ENCODE results near the gene CYP27C1. TPM values are rescaled to one million over a fixed set of nuclear protein-coding genes. Genes with fewer than 3 reads are reported as not detected.

CYP27C1 gene
- total and polyA plus RNA-seq, 4 donors: 1.0 to 4.8 (median 2.3) TPM

GRCh38 chr2:127146071-127146725, 73.9 kb downstream of the CYP27C1 start:
- Histone ChIP-seq H3K9me3 (ENCODE audit: control insufficient read depth, insufficient read depth, low read length) (peaks cover 3% of the 10 kb centered on the region), H3K36me3 (ENCODE audit: control insufficient read depth, insufficient read depth, low read length) (no peaks in the 10 kb centered on the region), H3K4me3 (ENCODE audit: low read depth, low read length) (no peak overlapping the region), H3K27me3 (ENCODE audit: control insufficient read depth, insufficient read depth, low read length) (no peaks in the 10 kb centered on the region), H3K4me1 (ENCODE audit: control insufficient read depth, insufficient read depth, low read length) (peaks cover 22% of the 10 kb centered on the region), H3K27ac (ENCODE audit: low read depth, low read length) (no peak overlapping the region)
- WGBS (ENCODE audit: insufficient coverage): 95% methylated on average over 17 of the region's 18 CpGs
- no peak for DNase-seq (ENCODE audit: low read depth in 4 of 6, low spot score in 6 of 6)

- peaks cover 22% of the 10 kb centered on the region for H3K4me1 ChIP-seq (ENCODE audit: control insufficient read depth, insufficient read depth, low read length)
- no peaks in the 10 kb centered on the region for H3K27me3 ChIP-seq (ENCODE audit: control insufficient read depth, insufficient read depth, low read length)
- no peaks in the 10 kb centered on the region for H3K9me3 ChIP-seq (ENCODE audit: control insufficient read depth, insufficient read depth, low read length)
- DNase-seq (ENCODE audit: low read depth in 4 of 6, low spot score in 6 of 6): no peak
- no peak overlapping the region for H3K4me3 ChIP-seq (ENCODE audit: low read depth, low read length)
- 75% methylated on average over 1 of the region's 1 CpG for WGBS (ENCODE audit: insufficient coverage)
- H3K36me3 ChIP-seq (ENCODE audit: control insufficient read depth, insufficient read depth, low read length): no peaks in the 10 kb centered on the region
- no peak overlapping the region for H3K27ac ChIP-seq (ENCODE audit: low read depth, low read length)
Measured at GRCh38 chr2:127145280-127145895, 74.7 kb downstream of the CYP27C1 start.

- peak in 1 of 6 donors; percentile 26 for DNase-seq (ENCODE audit: low read depth in 4 of 6, low spot score in 6 of 6)
- 40% methylated on average over 3 of the region's 11 CpGs for WGBS (ENCODE audit: insufficient coverage)
- peaks cover 22% of the 10 kb centered on the region for H3K4me1 ChIP-seq (ENCODE audit: control insufficient read depth, insufficient read depth, low read length)
- no peaks in the 10 kb centered on the region for H3K27me3 ChIP-seq (ENCODE audit: control insufficient read depth, insufficient read depth, low read length)
- no peaks in the 10 kb centered on the region for H3K9me3 ChIP-seq (ENCODE audit: control insufficient read depth, insufficient read depth, low read length)
- no peaks in the 10 kb centered on the region for H3K36me3 ChIP-seq (ENCODE audit: control insufficient read depth, insufficient read depth, low read length)
- peak overlapping the region; percentile 57 for H3K27ac ChIP-seq (ENCODE audit: low read depth, low read length)
- no peak overlapping the region for H3K4me3 ChIP-seq (ENCODE audit: low read depth, low read length)
Measured at GRCh38 chr2:127143841-127144782, 76.0 kb downstream of the CYP27C1 start.

GRCh38 chr2:127142663-127143630, 77.2 kb downstream of the CYP27C1 start:
- H3K27ac ChIP-seq (ENCODE audit: low read depth, low read length): peak overlapping the region; percentile 57
- no peaks in the 10 kb centered on the region for H3K36me3 ChIP-seq (ENCODE audit: control insufficient read depth, insufficient read depth, low read length)
- DNase-seq (ENCODE audit: low read depth in 4 of 6, low spot score in 6 of 6): no peak
- WGBS (ENCODE audit: insufficient coverage): 83% methylated on average over 1 of the region's 4 CpGs
- peaks cover 22% of the 10 kb centered on the region for H3K4me1 ChIP-seq (ENCODE audit: control insufficient read depth, insufficient read depth, low read length)
- H3K9me3 ChIP-seq (ENCODE audit: control insufficient read depth, insufficient read depth, low read length): no peaks in the 10 kb centered on the region
- H3K4me3 ChIP-seq (ENCODE audit: low read depth, low read length): no peak overlapping the region
- H3K27me3 ChIP-seq (ENCODE audit: control insufficient read depth, insufficient read depth, low read length): no peaks in the 10 kb centered on the region

- H3K9me3 ChIP-seq (ENCODE audit: control insufficient read depth, insufficient read depth, low read length): no peaks in the 10 kb centered on the region
- H3K4me1 ChIP-seq (ENCODE audit: control insufficient read depth, insufficient read depth, low read length): peaks cover 16% of the 10 kb centered on the region
- no peaks in the 10 kb centered on the region for H3K36me3 ChIP-seq (ENCODE audit: control insufficient read depth, insufficient read depth, low read length)
- 84% methylated on average over 12 of the region's 13 CpGs for WGBS (ENCODE audit: insufficient coverage)
- H3K4me3 ChIP-seq (ENCODE audit: low read depth, low read length): no peak overlapping the region
- H3K27me3 ChIP-seq (ENCODE audit: control insufficient read depth, insufficient read depth, low read length): no peaks in the 10 kb centered on the region
- no peak for DNase-seq (ENCODE audit: low read depth in 4 of 6, low spot score in 6 of 6)
- H3K27ac ChIP-seq (ENCODE audit: low read depth, low read length): no peak overlapping the region
Measured at GRCh38 chr2:127140538-127140937, 79.6 kb downstream of the CYP27C1 start.

- WGBS (ENCODE audit: insufficient coverage): no CpG with 5 or more reads among the region's 2 CpGs
- no peak for DNase-seq (ENCODE audit: low read depth in 4 of 6, low spot score in 6 of 6)
- Histone ChIP-seq H3K36me3 (ENCODE audit: control insufficient read depth, insufficient read depth, low read length) (no peaks in the 10 kb centered on the region), H3K4me1 (ENCODE audit: control insufficient read depth, insufficient read depth, low read length) (peaks cover 14% of the 10 kb centered on the region), H3K27ac (ENCODE audit: low read depth, low read length) (no peak overlapping the region), H3K9me3 (ENCODE audit: control insufficient read depth, insufficient read depth, low read length) (no peaks in the 10 kb centered on the region), H3K27me3 (ENCODE audit: control insufficient read depth, insufficient read depth, low read length) (no peaks in the 10 kb centered on the region), H3K4me3 (ENCODE audit: low read depth, low read length) (no peak overlapping the region)
Measured at GRCh38 chr2:127139766-127140165, 80.3 kb downstream of the CYP27C1 start.

GRCh38 chr2:127138281-127138680, 81.8 kb downstream of the CYP27C1 start:
- H3K4me3 ChIP-seq (ENCODE audit: low read depth, low read length): no peak overlapping the region
- H3K36me3 ChIP-seq (ENCODE audit: control insufficient read depth, insufficient read depth, low read length): no peaks in the 10 kb centered on the region
- WGBS (ENCODE audit: insufficient coverage): 93% methylated on average over 12 of the region's 12 CpGs
- H3K4me1 ChIP-seq (ENCODE audit: control insufficient read depth, insufficient read depth, low read length): peaks cover 2% of the 10 kb centered on the region
- DNase-seq (ENCODE audit: low read depth in 4 of 6, low spot score in 6 of 6): no peak
- H3K9me3 ChIP-seq (ENCODE audit: control insufficient read depth, insufficient read depth, low read length): no peaks in the 10 kb centered on the region
- no peaks in the 10 kb centered on the region for H3K27me3 ChIP-seq (ENCODE audit: control insufficient read depth, insufficient read depth, low read length)
- no peak overlapping the region for H3K27ac ChIP-seq (ENCODE audit: low read depth, low read length)

GRCh38 chr2:127137741-127138140, 82.4 kb downstream of the CYP27C1 start:
- Histone ChIP-seq H3K9me3 (ENCODE audit: control insufficient read depth, insufficient read depth, low read length) (no peaks in the 10 kb centered on the region), H3K27ac (ENCODE audit: low read depth, low read length) (no peak overlapping the region), H3K36me3 (ENCODE audit: control insufficient read depth, insufficient read depth, low read length) (no peaks in the 10 kb centered on the region), H3K4me3 (ENCODE audit: low read depth, low read length) (no peak overlapping the region), H3K4me1 (ENCODE audit: control insufficient read depth, insufficient read depth, low read length) (no peaks in the 10 kb centered on the region), H3K27me3 (ENCODE audit: control insufficient read depth, insufficient read depth, low read length) (no peaks in the 10 kb centered on the region)
- no peak for DNase-seq (ENCODE audit: low read depth in 4 of 6, low spot score in 6 of 6)
- WGBS (ENCODE audit: insufficient coverage): 82% methylated on average over 15 of the region's 15 CpGs

- DNase-seq (ENCODE audit: low read depth in 4 of 6, low spot score in 6 of 6): no peak
- Histone ChIP-seq H3K4me3 (ENCODE audit: low read depth, low read length) (no peak overlapping the region), H3K27ac (ENCODE audit: low read depth, low read length) (no peak overlapping the region), H3K9me3 (ENCODE audit: control insufficient read depth, insufficient read depth, low read length) (no peaks in the 10 kb centered on the region), H3K27me3 (ENCODE audit: control insufficient read depth, insufficient read depth, low read length) (no peaks in the 10 kb centered on the region), H3K36me3 (ENCODE audit: control insufficient read depth, insufficient read depth, low read length) (no peaks in the 10 kb centered on the region), H3K4me1 (ENCODE audit: control insufficient read depth, insufficient read depth, low read length) (no peaks in the 10 kb centered on the region)
- WGBS (ENCODE audit: insufficient coverage): 86% methylated on average over 12 of the region's 12 CpGs
Measured at GRCh38 chr2:127137225-127137624, 82.9 kb downstream of the CYP27C1 start.
